Head of caudate nucleus (tissue), 42 donors: ENCODE results near the gene TIPARP.

ENCODE experiments used
- DNase-seq, 42 donors: peaks; one replicate each; pipeline versions ENCODE4 v3.0.0 to v3.0.0-alpha.2; 2020 to 2021; ENCODE audit warnings: mixed read lengths in 7 of 42
- intact Hi-C: fragments of 100-400 bp; cut with DNase I; formaldehyde crosslinking; loops from one replicate; pipeline ENCODE4 v1.15.0; 2022

Gene TIPARP

GRCh38 chr3:156673732-156674045 lies 701 bp upstream of the TIPARP start:
- intact Hi-C loops = loop anchor here (2.0 to 5.0 kb wide), 3 partner anchors 119 to 415 kb away; partner anchors contain the start of genes LEKR1 and SSR3
- no peak for DNase-seq

GRCh38 chr3:156674911-156675829 lies 780 bp downstream of the TIPARP start:
- intact Hi-C loops = loop anchor here (2.0 to 5.0 kb wide), 5 partner anchors 120 to 462 kb away; partner anchors contain the start of genes LEKR1 and SSR3
- peak in 41 of 42 donors; percentile 13 to 76 (median 57) for DNase-seq

- intact Hi-C loops = loop anchor here (2.0 to 5.0 kb wide), 4 partner anchors 121 to 461 kb away; partner anchors contain the start of gene SSR3
- DNase-seq = peak in 20 of 42 donors; percentile 2 to 58 (median 20)
These were observed 1.7 kb downstream of the TIPARP start for GRCh38 chr3:156675830-156676767.

- intact Hi-C loops = loop anchor here (5.0 kb wide), 2 partner anchors 140 to 460 kb away; no protein-coding TSS in a partner anchor
- DNase-seq = no peak
These were observed 2.5 kb downstream of the TIPARP start for GRCh38 chr3:156676768-156677479.

- DNase-seq = no peak
- intact Hi-C loops = loop anchor here (5.0 kb wide), 2 partner anchors 140 to 460 kb away; no protein-coding TSS in a partner anchor
These were observed 3.1 kb downstream of the TIPARP start for GRCh38 chr3:156677536-156677935.

- intact Hi-C loops = loop anchor here (5.0 kb wide), 2 partner anchors 139 to 459 kb away; no protein-coding TSS in a partner anchor
- no peak for DNase-seq
These were observed 3.8 kb downstream of the TIPARP start for GRCh38 chr3:156678197-156678596.

GRCh38 chr3:156680243-156680914 lies 6.0 kb downstream of the TIPARP start:
- DNase-seq = no peak
- intact Hi-C loops = no loop called here

GRCh38 chr3:156681002-156681401 lies 6.6 kb downstream of the TIPARP start:
- intact Hi-C loops = no loop called here
- DNase-seq = no peak

GRCh38 chr3:156682501-156682900 lies 8.1 kb downstream of the TIPARP start:
- intact Hi-C loops = no loop called here
- DNase-seq = no peak

GRCh38 chr3:156682963-156683362 lies 8.6 kb downstream of the TIPARP start:
- DNase-seq = no peak
- intact Hi-C loops = no loop called here

- intact Hi-C loops = no loop called here
- DNase-seq = no peak
These were observed 10.8 kb downstream of the TIPARP start for GRCh38 chr3:156685198-156685597.

GRCh38 chr3:156685752-156686151 lies 11.4 kb downstream of the TIPARP start:
- intact Hi-C loops = no loop called here
- no peak for DNase-seq

- DNase-seq = no peak
- intact Hi-C loops = no loop called here
These were observed 12.6 kb downstream of the TIPARP start for GRCh38 chr3:156687023-156687422.

- intact Hi-C loops = no loop called here
- DNase-seq = no peak
These were observed 14.5 kb downstream of the TIPARP start for GRCh38 chr3:156688632-156689452.

GRCh38 chr3:156689608-156690007 lies 15.2 kb downstream of the TIPARP start:
- intact Hi-C loops = no loop called here
- DNase-seq = no peak

GRCh38 chr3:156691920-156692319 lies 17.5 kb downstream of the TIPARP start:
- intact Hi-C loops = no loop called here
- no peak for DNase-seq

GRCh38 chr3:156693166-156693565 lies 18.8 kb downstream of the TIPARP start:
- intact Hi-C loops = no loop called here
- no peak for DNase-seq
